Esophagus squamous epithelium (tissue), 4 donors: ENCODE measurements around the gene SPTLC3.

Experiments used
- CTCF ChIP-seq, 6 experiments: fragments of 450-650 bp in 4 of 6; fragments of 200-600 bp in 2 of 6; sonication (generic) in 2 of 6; IDR thresholded peaks; one replicate each; pipeline ENCODE4 v1.5.1; 2016 to 2019; ENCODE audit warnings: antibody characterized with exemption in 6 of 6, mild to moderate bottlenecking in 4 of 6, moderate library complexity in 4 of 6
- POLR2A ChIP-seq, 4 donors: fragments of 450-650 bp; IDR thresholded peaks; one replicate each; pipeline ENCODE4 v1.6.1; 2017; ENCODE audit warnings: antibody characterized with exemption in 4 of 4, mild to moderate bottlenecking in 4 of 4, moderate library complexity in 3 of 4

GRCh38 chr20:13029687-13030375, 21.1 kb downstream of the SPTLC3 start:
- no peak for TF ChIP-seq CTCF (IDR thresholded peaks at IDR 0.05)
- TF ChIP-seq POLR2A (IDR thresholded peaks at IDR 0.05), result no peak
